Esophagus (tissue), 2 donors: ENCODE results near the gene C2orf76. TPM values are rescaled to one million over a fixed set of nuclear protein-coding genes. Genes with fewer than 3 reads are reported as not detected.
A peak's percentile ranks its signal among the peaks of the same experiment; 100 is the strongest.

Experiments
- H3K27ac ChIP-seq, 2 donors: one replicate each; pipeline ENCODE4 v1.5.1; 2013; ENCODE audit warnings: low read depth in 2 of 2, mild to moderate bottlenecking in 2 of 2, inconsistent platforms in 1 of 2, low read length in 1 of 2, moderate library complexity in 1 of 2
- H3K27me3 ChIP-seq, 2 donors: one replicate each; pipeline ENCODE4 v1.6.1; 2013; ENCODE audit warnings: low read length in 2 of 2, control low read depth in 1 of 2, mild to moderate bottlenecking in 1 of 2; ENCODE audit not compliant: insufficient read depth in 2 of 2, control insufficient read depth in 1 of 2
- H3K36me3 ChIP-seq, 2 donors: one replicate each; pipeline ENCODE4 v1.6.1; 2013; ENCODE audit warnings: low read length in 1 of 2; ENCODE audit not compliant: control insufficient read depth in 2 of 2, insufficient read depth in 2 of 2
- H3K4me1 ChIP-seq, 2 donors: one replicate each; pipeline ENCODE4 v1.6.1; 2013; ENCODE audit warnings: low read length in 1 of 2; ENCODE audit not compliant: control insufficient read depth in 2 of 2, insufficient read depth in 2 of 2
- H3K4me3 ChIP-seq, 2 donors: one replicate each; pipeline ENCODE4 v1.5.1; 2013; ENCODE audit warnings: low read length in 2 of 2, mild to moderate bottlenecking in 2 of 2, low read depth in 1 of 2, moderate library complexity in 1 of 2
- H3K9me3 ChIP-seq, 2 donors: one replicate each; pipeline ENCODE4 v1.6.1; 2013; ENCODE audit warnings: mild to moderate bottlenecking in 2 of 2, low read depth in 1 of 2, low read length in 1 of 2, moderate library complexity in 1 of 2; ENCODE audit not compliant: control insufficient read depth in 2 of 2, insufficient read depth in 1 of 2
- WGBS, 2 donors: extraction: QIAGEN DNeasy Blood & Tissue Kit; methylation state at CpG; one replicate each; pipeline ENCODE4 v1.1.7; 2013; 5-methylcytosine and 5-hydroxymethylcytosine counted together
- polyA plus RNA-seq, 2 donors: library from polyadenylated mRNA; stranded (reverse); fragments of 200-250 nt; gene quantifications; one replicate each; pipeline ENCODE4 v1.2.3, GENCODE V29; 2013
- donor health status: healthy with polysubstance abuse.
- donor health status: Bipolar disorder and iron deficiency.

Gene C2orf76
- polyA plus RNA-seq, 2 donors, result 11.7 to 12.6 TPM

GRCh38 chr2:119291588-119292167 lies 75.0 kb downstream of the C2orf76 start:
- no peaks in the 10 kb centered on the region for H3K27me3 ChIP-seq
- WGBS, 2 donors, result 82 to 90% methylated on average over 8 of the region's 8 CpGs
- peaks cover 0 to 6% of the 10 kb centered on the region in 2 donors for H3K4me1 ChIP-seq
- peaks cover 0 to 3% of the 10 kb centered on the region in 2 donors for H3K36me3 ChIP-seq
- no peak overlapping the region for H3K27ac ChIP-seq
- no peaks in the 10 kb centered on the region for H3K9me3 ChIP-seq
- no peak overlapping the region for H3K4me3 ChIP-seq

GRCh38 chr2:119290859-119291587 lies 75.6 kb downstream of the C2orf76 start:
- peaks cover 0 to 6% of the 10 kb centered on the region in 2 donors for H3K4me1 ChIP-seq
- H3K27ac ChIP-seq, result no peak overlapping the region
- 56 to 75% methylated on average over 15 of the region's 15 CpGs for WGBS, 2 donors
- no peak overlapping the region for H3K4me3 ChIP-seq
- peaks cover 0 to 3% of the 10 kb centered on the region in 2 donors for H3K36me3 ChIP-seq
- no peaks in the 10 kb centered on the region for H3K27me3 ChIP-seq
- no peaks in the 10 kb centered on the region for H3K9me3 ChIP-seq

- H3K9me3 ChIP-seq, result no peaks in the 10 kb centered on the region
- peaks cover 0 to 3% of the 10 kb centered on the region in 2 donors for H3K36me3 ChIP-seq
- no peaks in the 10 kb centered on the region for H3K27me3 ChIP-seq
- 89 to 91% methylated on average over 6 of the region's 6 CpGs for WGBS, 2 donors
- peaks cover 0 to 6% of the 10 kb centered on the region in 2 donors for H3K4me1 ChIP-seq
- H3K27ac ChIP-seq, result no peak overlapping the region
- H3K4me3 ChIP-seq, result no peak overlapping the region
Measured at GRCh38 chr2:119289642-119290041, 77.0 kb downstream of the C2orf76 start.

GRCh38 chr2:119289093-119289492 lies 77.5 kb downstream of the C2orf76 start:
- 68 to 87% methylated on average over 11 of the region's 11 CpGs for WGBS, 2 donors
- no peak overlapping the region for H3K27ac ChIP-seq

DNA sequence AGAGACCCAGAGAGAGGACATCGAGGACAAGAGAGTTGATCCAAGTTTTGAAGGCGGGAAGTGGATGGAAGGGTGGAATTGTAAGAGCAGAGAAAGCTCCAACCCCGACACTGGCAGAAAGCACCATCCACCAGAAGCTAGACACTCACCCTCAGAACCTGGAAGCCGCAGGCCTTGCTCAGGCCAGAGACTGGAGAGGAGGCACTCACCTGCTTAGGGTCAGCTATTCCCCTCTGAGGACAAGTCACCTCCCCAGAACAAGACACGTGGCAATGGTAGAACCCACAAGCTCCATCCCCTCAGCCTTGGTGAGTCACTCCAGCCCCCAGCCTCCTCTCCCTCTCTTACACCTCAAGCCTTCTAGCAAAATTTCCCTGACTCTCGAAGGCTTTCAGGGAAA lies 78.1 kb downstream of the C2orf76 start:
- Histone ChIP-seq H3K9me3 (no peaks in the 10 kb centered on the region), H3K27me3 (no peaks in the 10 kb centered on the region), H3K36me3 (peaks cover 0 to 3% of the 10 kb centered on the region in 2 donors), H3K4me3 (no peak overlapping the region), H3K4me1 (peaks cover 0 to under 1% of the 10 kb centered on the region in 2 donors), H3K27ac (no peak overlapping the region)
- WGBS, 2 donors, result 86 to 88% methylated on average over 6 of the region's 6 CpGs

More at GRCh38 chr2:119289093-119289492, 77.5 kb downstream of the C2orf76 start:
- no peaks in the 10 kb centered on the region for H3K9me3 ChIP-seq
- H3K36me3 ChIP-seq, result peaks cover 0 to 3% of the 10 kb centered on the region in 2 donors
- H3K4me1 ChIP-seq, result peaks cover 0 to 6% of the 10 kb centered on the region in 2 donors
- H3K27me3 ChIP-seq, result no peaks in the 10 kb centered on the region
- no peak overlapping the region for H3K4me3 ChIP-seq

- Histone ChIP-seq H3K36me3 (peaks cover 0 to 3% of the 10 kb centered on the region in 2 donors), H3K9me3 (no peaks in the 10 kb centered on the region), H3K4me1 (peaks cover 0 to 4% of the 10 kb centered on the region in 2 donors), H3K27me3 (no peaks in the 10 kb centered on the region), H3K4me3 (no peak overlapping the region), H3K27ac (no peak overlapping the region)
- WGBS, 2 donors, result 82 to 89% methylated on average over 8 of the region's 8 CpGs
Measured at GRCh38 chr2:119286661-119287060, 80.0 kb downstream of the C2orf76 start.

DNA sequence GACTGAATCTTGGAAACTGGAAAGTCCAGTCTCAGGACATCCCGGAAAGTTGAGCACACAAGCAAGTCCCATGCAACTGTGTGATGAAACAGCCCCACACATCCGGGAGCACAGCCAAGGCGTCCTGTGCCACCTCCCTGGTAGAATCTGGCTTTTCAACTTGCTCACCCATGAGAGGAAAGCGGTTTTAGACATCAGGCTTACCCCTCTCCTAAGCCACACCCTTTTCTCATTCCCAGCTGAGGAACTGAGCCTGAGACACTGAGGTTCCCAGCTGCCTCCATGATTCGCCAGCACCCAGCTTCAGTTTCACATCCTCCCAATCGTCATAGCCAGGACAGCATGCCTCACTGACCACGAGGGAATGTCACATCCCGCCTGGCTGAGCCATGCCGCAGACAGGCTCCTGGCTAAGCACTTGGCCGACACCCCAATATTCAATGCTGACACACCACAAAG lies 82.7 kb downstream of the C2orf76 start:
- Histone ChIP-seq H3K9me3 (no peaks in the 10 kb centered on the region), H3K4me1 (peaks cover 0 to 4% of the 10 kb centered on the region in 2 donors), H3K27me3 (no peaks in the 10 kb centered on the region), H3K27ac (peak overlapping the region; percentile 83 to 86), H3K36me3 (peaks cover 0 to 3% of the 10 kb centered on the region in 2 donors), H3K4me3 (no peak overlapping the region)
- WGBS, 2 donors, result 45 to 61% methylated on average over 10 of the region's 10 CpGs

GRCh38 chr2:119282996-119283511 lies 83.6 kb downstream of the C2orf76 start:
- Histone ChIP-seq H3K4me3 (no peak overlapping the region), H3K36me3 (no peaks in the 10 kb centered on the region), H3K9me3 (no peaks in the 10 kb centered on the region), H3K4me1 (peaks cover 0 to 4% of the 10 kb centered on the region in 2 donors), H3K27ac (peak overlapping the region; percentile 31 to 83), H3K27me3 (no peaks in the 10 kb centered on the region)
- WGBS, 2 donors, result 49 to 66% methylated on average over 4 of the region's 4 CpGs

GRCh38 chr2:119282146-119282995 lies 84.3 kb downstream of the C2orf76 start:
- peaks cover 0 to 4% of the 10 kb centered on the region in 2 donors for H3K4me1 ChIP-seq
- no peaks in the 10 kb centered on the region for H3K27me3 ChIP-seq
- H3K27ac ChIP-seq, result peak overlapping the region in 1 of 2 donors; percentile 26
- H3K9me3 ChIP-seq, result no peaks in the 10 kb centered on the region
- H3K36me3 ChIP-seq, result no peaks in the 10 kb centered on the region
- H3K4me3 ChIP-seq, result no peak overlapping the region
- WGBS, 2 donors, result 76 to 79% methylated on average over 21 of the region's 21 CpGs
